Inferior parietal cortex (tissue), 1 donor: ENCODE results near the gene P2RY6.
"Not testable (repeated sequence)": the region's sequence is repeated elsewhere in the genome, so short reads cannot be mapped to it uniquely, and the experiment has no call there.

Experiments
- DNase-seq: peaks from one replicate; pipeline ENCODE4 v3.0.0-alpha.2; 2016; ENCODE audit errors: extremely low spot score

P2RY6 gene

DNA sequence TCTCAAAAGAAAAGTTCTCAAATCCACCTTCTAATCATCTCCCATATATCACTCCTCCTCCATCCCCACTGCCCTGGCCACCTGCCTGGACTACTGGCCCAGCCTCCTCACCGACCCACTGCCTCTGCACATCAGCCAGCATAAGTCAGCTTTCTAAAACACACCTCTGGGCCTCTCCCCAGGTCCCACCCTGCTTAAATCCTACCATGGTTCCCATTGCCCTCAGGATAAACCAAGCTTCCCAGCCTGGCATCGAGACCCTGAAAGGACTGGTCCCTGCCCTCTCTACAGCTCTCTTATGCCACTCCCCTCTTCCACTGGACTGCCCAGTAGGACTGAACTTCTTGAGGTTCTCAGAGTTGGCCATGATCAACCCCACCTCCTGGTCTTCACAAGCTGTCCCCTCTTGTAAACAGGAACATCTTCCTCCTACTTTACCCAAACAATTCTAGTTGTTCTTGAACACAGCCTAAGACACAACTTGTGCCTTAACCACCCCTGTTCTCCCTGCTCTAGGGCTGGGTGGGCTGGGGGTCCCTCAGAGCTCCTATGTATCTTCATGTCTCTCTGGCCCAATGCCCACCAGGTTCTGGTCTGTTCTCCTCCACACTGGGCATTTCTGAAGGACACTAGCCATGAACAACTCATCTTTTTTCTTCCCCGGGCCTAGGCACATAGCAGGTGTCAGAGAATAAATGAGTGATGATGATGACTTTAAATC lies 12.6 kb upstream of the P2RY6 start:
- no peak for DNase-seq

- no peak for DNase-seq
These were observed 12.0 kb upstream of the P2RY6 start for GRCh38 chr11:73260127-73260457.

GRCh38 chr11:73262851-73263495 lies 9.2 kb upstream of the P2RY6 start:
- DNase-seq, result no peak

GRCh38 chr11:73263640-73264039 lies 8.5 kb upstream of the P2RY6 start:
- no peak for DNase-seq

DNA sequence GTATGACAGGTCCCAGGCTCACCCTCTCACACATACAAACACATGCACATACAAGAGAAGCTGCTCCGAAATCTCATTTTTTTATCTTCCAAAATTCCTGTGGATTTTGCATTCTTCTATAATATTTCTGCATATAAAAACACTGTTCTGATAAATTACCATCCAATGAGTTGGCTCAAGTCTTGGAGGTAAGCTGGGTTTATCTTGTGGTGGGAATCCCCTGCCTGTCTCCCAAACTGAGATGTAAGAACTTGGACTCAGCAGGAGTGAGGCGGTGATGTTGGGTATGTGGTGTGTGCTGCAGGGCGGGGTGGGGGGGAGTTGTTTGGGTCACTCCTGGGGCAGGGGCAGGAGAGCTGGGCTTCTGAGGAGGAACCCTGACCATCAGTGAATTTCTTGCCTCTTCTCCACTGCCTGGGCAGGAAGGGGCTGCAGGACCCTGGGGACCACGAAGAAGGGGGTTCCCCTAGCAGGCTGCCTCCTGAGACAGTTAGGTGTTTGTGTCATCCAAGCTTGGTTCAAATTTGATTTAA lies 6.8 kb upstream of the P2RY6 start:
- no peak for DNase-seq

- no peak for DNase-seq
These were observed 6.1 kb upstream of the P2RY6 start for GRCh38 chr11:73265853-73266645.

DNA sequence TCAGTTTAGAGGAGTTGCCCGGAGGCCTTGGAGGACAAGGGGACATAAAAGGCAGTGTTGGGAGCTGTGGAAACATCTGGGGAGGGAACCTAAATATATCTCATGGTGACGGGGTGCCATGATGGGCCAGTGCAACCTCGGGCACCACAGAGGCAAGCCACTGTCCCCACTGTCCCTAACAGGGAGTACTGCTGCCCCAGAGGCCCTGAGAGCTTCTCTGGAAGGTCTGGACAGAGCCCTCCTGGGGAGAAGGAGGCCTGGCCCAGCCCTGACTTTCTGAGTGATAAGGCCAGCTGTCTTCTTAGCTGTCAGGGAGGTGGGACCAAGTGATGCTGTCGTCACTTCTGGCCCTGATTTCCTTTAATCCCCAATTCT lies 5.5 kb upstream of the P2RY6 start:
- DNase-seq, result no peak

GRCh38 chr11:73267122-73267846 lies 4.9 kb upstream of the P2RY6 start:
- DNase-seq, result no peak

DNA sequence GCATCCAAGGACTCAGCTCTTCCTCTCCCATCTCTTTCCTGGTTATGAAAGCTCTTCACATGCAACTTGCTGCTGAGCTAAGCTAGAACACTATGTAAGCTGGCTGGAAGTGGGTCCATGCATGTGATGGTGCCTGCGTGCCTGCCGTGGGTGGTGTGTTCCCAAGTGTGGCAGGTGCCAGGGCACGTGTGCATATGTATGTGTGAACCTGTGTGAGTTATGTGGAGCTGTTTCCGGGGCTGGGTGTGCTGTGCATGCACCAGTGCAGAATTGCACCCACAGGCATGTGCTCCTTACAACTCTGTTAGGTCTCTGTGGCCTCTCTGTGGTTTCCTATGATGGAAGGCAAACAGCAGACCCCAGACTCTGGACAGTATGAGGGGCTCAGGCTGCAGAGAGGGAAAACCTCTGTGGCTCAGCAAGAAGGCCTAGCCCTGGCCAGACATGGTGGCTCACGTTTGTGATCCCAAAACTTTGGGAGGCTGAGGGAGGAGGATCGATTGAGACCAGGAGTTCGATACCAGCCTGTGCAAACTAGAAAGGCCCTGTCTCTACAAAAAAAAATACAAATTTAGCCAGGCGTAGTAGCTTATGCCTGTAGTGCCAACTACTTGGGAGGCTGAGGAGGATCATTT lies 4.1 kb upstream of the P2RY6 start:
- DNase-seq, result no peak

- DNase-seq, result no peak
These were observed 3.4 kb upstream of the P2RY6 start for GRCh38 chr11:73268671-73269271.

- no peak for DNase-seq
These were observed 2.6 kb upstream of the P2RY6 start for GRCh38 chr11:73269459-73270015.

DNA sequence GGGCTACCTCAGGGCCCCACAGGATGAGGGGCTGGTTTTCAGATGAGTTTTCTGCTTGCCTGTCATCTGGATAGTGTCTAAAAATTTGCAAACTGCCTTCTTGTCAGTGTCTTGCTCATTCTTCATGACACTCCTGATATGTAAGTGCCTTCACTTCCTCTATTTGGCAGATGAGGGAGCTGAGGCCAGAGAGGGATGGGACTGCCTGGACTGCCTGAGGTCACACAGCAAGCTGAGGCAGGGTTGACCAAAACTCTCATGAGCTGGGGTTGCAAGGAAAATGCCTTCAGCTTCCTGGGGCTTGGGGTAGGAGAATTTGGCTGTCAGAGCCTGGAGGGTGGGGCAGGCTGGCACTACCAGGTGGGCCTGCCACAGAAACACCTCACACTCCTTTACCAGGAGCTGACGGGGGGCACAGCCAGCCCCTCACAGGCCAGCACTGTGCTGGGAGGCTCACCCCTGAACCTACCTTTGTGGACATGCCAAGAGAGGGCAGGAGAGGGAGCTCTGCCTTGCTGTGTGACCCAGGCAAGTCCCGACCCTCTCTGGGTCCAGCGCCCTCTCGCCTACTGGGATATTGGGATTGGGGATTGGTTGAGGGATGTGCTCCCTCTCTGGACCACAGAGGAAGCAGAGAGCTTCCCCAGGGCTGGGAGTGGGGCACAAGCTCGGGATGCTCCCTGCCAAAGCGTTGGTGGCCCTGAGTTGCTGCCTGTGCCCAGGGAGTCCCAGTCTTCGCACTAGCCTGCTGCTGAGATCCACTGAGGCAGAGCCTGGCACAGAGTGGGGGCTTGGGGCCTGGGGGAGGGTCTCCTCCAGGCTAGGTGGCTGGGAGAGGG lies 1.9 kb upstream of the P2RY6 start:
- DNase-seq, result no peak

- no peak for DNase-seq
These were observed 1.2 kb upstream of the P2RY6 start for GRCh38 chr11:73270855-73271477.

DNA sequence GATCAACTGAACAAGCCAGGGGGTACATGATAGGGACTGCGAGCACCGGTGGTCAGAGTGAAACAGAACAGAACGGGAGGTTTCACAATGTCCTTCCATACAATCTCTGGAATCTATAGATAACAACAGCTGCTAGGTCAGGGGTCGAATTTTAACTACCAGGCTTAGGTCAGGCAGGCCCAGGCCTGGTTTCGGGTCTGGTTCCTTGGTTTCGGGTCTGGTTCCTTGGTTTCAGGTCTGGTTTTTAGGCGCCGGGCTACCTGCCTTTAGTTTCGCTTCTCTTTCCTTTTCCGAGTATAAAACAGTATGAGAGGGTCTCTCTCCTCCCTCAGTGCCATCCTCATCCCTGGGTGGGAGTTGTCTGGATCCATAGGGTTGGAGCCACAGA lies 666 bp upstream of the P2RY6 start:
- not testable (repeated sequence) for DNase-seq

- no peak for DNase-seq
These were observed 521 bp downstream of the P2RY6 start for GRCh38 chr11:73272680-73273038.

- DNase-seq, result no peak
These were observed 1.2 kb downstream of the P2RY6 start for GRCh38 chr11:73273222-73273895.

GRCh38 chr11:73274191-73274590 lies 2.1 kb downstream of the P2RY6 start:
- DNase-seq, result not testable (repeated sequence)

DNA sequence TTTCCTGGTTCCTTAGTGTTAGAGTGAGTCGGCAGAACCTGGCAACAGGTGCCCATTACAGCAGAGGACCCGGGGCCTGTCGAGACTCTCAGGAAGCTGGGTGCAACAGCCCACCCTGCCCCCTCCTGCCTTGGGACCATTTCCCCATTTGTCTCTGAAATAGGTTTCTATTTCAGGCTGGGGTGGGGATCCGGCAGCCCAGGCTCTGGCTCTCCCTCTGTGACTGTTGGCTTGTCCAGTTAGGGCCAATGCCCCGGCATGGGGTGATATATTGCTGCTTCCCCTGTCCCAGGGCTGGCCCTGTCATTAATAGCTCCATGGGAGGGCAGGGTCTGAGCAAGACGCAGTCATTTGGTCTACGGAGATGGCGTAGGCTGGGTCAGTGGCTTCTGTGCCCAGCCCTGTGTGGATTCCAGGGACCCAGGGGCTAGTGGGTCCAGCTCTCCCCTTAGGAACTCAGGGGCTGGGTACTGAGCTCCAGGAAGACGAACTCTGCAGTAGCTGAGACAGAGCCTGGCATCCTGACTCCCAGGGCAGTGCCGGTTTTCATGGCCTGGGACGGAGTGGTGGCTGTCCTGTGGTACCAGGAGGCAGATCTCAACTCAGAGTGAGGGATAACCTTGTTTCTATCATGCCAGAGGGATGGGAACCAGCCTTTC lies 2.7 kb downstream of the P2RY6 start:
- DNase-seq, result no peak

- no peak for DNase-seq
These were observed 3.2 kb downstream of the P2RY6 start for GRCh38 chr11:73275381-73275750.
